ENCODE measurements around the gene ERRFI1.

The ERRFI1 gene

GRCh38 chr1:7984811-7985210 is 41.3 kb downstream of the ERRFI1 start:
- no peak overlapping the region for H3K4me3 ChIP-seq (ENCODE audit: low read depth, low read length)
- no peaks in the 10 kb centered on the region for H3K27me3 ChIP-seq (ENCODE audit: insufficient read depth, low read depth, severe bottlenecking)
- TF ChIP-seq, protein P1, sequence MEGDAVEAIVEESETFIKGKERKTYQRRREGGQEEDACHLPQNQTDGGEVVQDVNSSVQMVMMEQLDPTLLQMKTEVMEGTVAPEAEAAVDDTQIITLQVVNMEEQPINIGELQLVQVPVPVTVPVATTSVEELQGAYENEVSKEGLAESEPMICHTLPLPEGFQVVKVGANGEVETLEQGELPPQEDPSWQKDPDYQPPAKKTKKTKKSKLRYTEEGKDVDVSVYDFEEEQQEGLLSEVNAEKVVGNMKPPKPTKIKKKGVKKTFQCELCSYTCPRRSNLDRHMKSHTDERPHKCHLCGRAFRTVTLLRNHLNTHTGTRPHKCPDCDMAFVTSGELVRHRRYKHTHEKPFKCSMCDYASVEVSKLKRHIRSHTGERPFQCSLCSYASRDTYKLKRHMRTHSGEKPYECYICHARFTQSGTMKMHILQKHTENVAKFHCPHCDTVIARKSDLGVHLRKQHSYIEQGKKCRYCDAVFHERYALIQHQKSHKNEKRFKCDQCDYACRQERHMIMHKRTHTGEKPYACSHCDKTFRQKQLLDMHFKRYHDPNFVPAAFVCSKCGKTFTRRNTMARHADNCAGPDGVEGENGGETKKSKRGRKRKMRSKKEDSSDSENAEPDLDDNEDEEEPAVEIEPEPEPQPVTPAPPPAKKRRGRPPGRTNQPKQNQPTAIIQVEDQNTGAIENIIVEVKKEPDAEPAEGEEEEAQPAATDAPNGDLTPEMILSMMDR (IDR thresholded peaks at IDR 0.05; ENCODE audit: low read depth, low read length), result no peak
- DNase-seq, result no peak
- H3K9me3 ChIP-seq (ENCODE audit: severe bottlenecking), result no peaks in the 10 kb centered on the region
- H3K27ac ChIP-seq, result no peak overlapping the region
- peaks cover 51% of the 10 kb centered on the region for H3K36me3 ChIP-seq

GRCh38 chr1:7983086-7983778 is 42.9 kb downstream of the ERRFI1 start:
- Histone ChIP-seq H3K27ac (no peak overlapping the region), H3K4me3 (ENCODE audit: low read depth, low read length) (no peak overlapping the region), H3K9me3 (ENCODE audit: severe bottlenecking) (no peaks in the 10 kb centered on the region), H3K36me3 (peaks cover 67% of the 10 kb centered on the region), H3K27me3 (ENCODE audit: insufficient read depth, low read depth, severe bottlenecking) (no peaks in the 10 kb centered on the region)
- TF ChIP-seq, protein P1 (IDR thresholded peaks at IDR 0.05; ENCODE audit: low read depth, low read length), result no peak
- no peak for DNase-seq

- Histone ChIP-seq H3K36me3 (peaks cover 81% of the 10 kb centered on the region), H3K27ac (no peak overlapping the region), H3K4me3 (ENCODE audit: low read depth, low read length) (no peak overlapping the region), H3K27me3 (ENCODE audit: insufficient read depth, low read depth, severe bottlenecking) (no peaks in the 10 kb centered on the region), H3K9me3 (ENCODE audit: severe bottlenecking) (no peaks in the 10 kb centered on the region)
- no peak for DNase-seq
- TF ChIP-seq, protein P1 (IDR thresholded peaks at IDR 0.05; ENCODE audit: low read depth, low read length), result no peak
Observed at GRCh38 chr1:7980984-7981383, 45.1 kb downstream of the ERRFI1 start.

- Histone ChIP-seq H3K36me3 (peaks cover 70% of the 10 kb centered on the region), H3K4me3 (ENCODE audit: low read depth, low read length) (no peak overlapping the region), H3K27ac (no peak overlapping the region), H3K9me3 (ENCODE audit: severe bottlenecking) (no peaks in the 10 kb centered on the region), H3K27me3 (ENCODE audit: insufficient read depth, low read depth, severe bottlenecking) (no peaks in the 10 kb centered on the region)
- TF ChIP-seq, protein P1 (IDR thresholded peaks at IDR 0.05; ENCODE audit: low read depth, low read length), result peak; percentile 98
- DNase-seq, result peak; percentile 88
Observed at GRCh38 chr1:7975212-7975865, 50.8 kb downstream of the ERRFI1 start.

DNA sequence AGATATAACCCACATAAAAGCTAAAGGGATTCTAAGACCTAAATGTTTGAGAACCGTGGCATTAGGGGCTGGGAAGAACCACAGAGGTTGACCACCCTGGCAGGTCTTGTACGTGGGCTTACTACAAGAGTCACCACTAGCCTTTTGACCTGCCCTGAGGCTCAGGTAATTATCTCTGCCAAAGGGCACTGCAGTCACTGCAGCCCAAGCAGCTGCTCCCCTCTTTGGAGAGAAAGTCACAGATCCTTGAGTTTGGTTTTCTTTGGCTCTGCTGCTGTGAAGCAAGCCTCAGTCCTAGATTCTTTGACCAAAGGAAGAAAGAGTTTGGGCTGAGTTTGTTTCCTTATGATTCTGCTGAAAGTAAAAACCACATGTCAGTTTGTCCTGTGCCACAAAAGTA is 53.0 kb downstream of the ERRFI1 start:
- Histone ChIP-seq H3K27ac (no peak overlapping the region), H3K27me3 (ENCODE audit: insufficient read depth, low read depth, severe bottlenecking) (no peaks in the 10 kb centered on the region), H3K9me3 (ENCODE audit: severe bottlenecking) (no peaks in the 10 kb centered on the region), H3K36me3 (peaks cover 69% of the 10 kb centered on the region), H3K4me3 (ENCODE audit: low read depth, low read length) (no peak overlapping the region)
- TF ChIP-seq, protein P1 (IDR thresholded peaks at IDR 0.05; ENCODE audit: low read depth, low read length), result no peak
- DNase-seq, result no peak
